Activated CD8-positive, alpha-beta memory T cell treated with anti-CD3 and anti-CD28 coated beads for 4 hours (primary cell): Measurements from ENCODE around the gene PLPPR4.

Experiments used
- DNase-seq, 2 donors: peaks; one replicate each; pipeline ENCODE4 v3.0.0-alpha.2; 2020; ENCODE audit warnings: low read depth in 2 of 2

The PLPPR4 gene

GRCh38 chr1:99348397-99349132, 84.3 kb downstream of the PLPPR4 start:
- DNase-seq: no peak

- DNase-seq: no peak
Measured at GRCh38 chr1:99352821-99353220, 88.5 kb downstream of the PLPPR4 start.

GRCh38 chr1:99358770-99359169, 94.5 kb downstream of the PLPPR4 start:
- no peak for DNase-seq
